ENCODE results near the gene HPD.
"Not testable (repeated sequence)": the region's sequence is repeated elsewhere in the genome, so short reads cannot be mapped to it uniquely, and the experiment has no call there.

HPD gene

GRCh38 chr12:121858662-121859572, at the start of gene HPD:
TSS of gene HPD (minus strand) at chr12:121858859. CDS start at chr12:121858823, 36 bp downstream.
- DNase-seq (ENCODE audit: low spot score): peak; percentile 38

DNA sequence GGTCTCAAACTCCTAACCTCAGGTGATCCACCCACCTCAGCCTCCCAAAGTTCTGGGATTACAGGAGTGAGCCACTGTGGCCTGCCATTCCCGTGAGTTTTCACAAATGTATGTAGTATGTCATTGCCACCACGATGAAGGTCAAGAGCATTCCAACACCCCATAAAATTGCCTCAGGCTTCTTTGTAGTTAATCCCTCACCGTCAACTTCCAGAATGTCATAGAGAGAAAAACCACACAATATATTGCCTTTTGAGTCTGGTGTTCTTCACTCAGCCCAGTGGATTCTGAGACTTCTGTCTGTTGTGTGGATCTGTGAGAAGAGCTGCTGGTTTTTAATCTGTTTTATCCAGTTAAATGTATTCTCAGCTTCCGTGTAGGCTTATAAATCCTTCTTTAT, 47.1 kb upstream of the HPD start:
- peak; percentile 57 for DNase-seq (ENCODE audit: low spot score)

DNA sequence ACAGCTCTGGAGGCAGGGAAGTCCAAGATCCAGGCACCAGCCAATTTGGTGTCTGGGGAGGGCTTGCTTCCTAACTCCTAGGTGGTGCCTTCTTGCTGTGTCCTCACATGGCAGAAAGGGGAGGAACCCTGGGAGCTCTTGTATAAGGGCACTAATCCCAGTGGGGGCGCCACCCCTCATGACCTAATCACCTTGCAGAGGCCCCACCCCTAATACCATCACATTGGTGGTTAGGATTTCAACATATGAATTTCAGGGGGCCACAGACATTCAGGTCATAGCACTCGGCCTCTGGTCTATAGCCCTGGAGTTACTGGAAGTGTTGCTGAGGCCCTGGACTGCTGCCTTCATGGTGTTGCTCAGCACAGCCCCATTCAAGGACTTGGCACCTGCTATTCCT, 44.5 kb upstream of the HPD start:
- DNase-seq (ENCODE audit: low spot score): no peak

DNA sequence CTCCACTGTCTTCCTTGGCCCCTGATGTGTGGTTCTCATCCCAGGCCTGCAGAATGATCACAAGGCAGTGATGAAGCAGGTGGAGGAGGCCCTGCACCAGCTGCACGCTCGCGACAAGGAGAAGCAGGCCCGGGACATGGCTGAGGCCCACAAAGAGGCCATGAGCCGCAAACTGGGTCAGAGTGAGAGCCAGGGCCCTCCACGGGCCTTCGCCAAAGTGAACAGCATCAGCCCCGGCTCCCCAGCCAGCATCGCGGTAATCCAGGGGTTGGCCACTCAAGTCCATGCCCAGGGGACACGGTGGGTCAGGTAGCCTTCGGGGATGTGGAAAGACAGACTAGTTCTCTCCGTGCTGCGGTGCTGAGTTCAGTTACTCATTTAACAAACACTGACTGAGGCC, 40.9 kb upstream of the HPD start:
- no peak for DNase-seq (ENCODE audit: low spot score)

GRCh38 chr12:121898287-121898686, 39.6 kb upstream of the HPD start:
- no peak for DNase-seq (ENCODE audit: low spot score)

DNA sequence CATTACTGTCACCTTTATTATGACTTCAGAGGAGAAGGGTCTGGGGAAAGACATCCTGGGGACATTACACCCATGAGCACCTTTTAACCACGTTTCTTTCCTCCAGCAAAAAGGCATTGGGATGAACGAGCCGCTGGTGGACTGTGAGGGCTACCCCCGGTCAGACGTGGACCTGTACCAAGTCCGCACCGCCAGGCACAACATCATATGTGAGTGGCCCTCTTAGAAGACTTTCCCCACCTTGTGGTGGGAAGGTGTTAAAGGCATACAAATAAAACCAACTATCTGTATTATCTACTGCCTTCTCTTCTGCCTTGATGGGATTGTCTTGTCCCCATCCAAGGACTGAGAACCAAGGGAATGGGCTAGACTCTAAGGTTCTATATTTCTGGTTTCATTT, 36.0 kb upstream of the HPD start:
- no peak for DNase-seq (ENCODE audit: low spot score)

- DNase-seq (ENCODE audit: low spot score): peak; percentile 49
Observed at GRCh38 chr12:121893961-121894460, 35.4 kb upstream of the HPD start.

DNA sequence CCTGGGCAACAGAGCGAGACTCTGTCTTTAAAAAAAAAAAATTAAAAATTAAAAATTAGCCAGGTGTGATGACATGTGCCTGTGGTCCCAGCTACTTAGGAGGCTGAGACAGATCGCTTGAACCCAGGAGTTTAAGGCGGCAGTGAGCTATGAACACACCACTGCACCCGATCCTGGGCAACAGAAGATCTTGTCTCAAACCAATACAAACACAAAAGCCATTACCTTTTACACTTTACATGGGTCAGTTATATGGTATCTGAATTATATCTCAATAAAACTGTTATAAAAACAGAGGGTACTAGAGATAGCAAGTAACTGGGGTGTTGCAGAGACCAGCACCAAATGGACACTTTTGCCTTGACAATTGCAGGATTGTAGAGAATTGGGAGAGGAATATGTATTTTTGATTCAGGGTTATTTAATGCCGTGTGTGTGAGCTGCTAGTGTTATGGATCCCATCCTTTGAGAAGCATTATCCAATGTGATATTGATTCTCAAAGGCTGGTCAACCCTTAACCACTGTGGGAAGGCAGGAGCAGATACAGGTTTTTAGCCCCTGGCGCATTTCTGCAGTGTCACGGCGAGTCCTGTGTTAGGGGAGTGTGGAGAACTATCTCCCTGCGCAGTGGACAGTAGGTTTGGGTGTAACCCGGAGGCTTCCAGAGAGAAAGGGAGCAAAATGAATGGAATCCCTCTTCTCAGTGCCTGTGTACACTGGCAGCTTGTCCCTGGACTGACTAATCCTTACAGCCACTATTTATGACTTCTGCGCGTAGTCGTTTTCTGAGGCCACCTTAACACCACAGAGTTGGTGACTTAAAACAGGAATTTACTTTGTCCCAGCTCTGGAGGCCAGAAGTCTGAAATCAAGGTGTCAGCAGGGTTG, 34.3 kb upstream of the HPD start:
- DNase-seq (ENCODE audit: low spot score): no peak

DNA sequence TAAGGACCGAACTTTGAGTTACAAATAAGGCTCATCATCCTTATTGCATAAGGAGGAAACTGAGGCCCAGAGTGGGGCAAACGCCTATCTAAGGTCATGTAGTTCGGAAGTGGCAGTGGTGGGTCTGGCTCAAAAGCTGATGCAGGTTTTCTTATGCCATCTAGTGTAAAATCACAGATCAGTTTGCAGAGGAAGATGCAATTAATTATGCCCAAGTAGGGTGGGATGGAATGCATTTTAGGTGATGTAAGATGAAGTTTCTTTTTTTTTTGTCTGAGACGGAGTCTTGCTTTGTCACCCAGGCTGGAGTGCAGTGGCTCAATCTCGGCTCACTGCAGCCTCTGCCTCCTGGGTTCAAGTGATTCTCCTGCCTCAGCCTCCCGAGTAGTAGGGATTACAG, 31.0 kb upstream of the HPD start:
- DNase-seq (ENCODE audit: low spot score): not testable (repeated sequence)

GRCh38 chr12:121889274-121889624, 30.6 kb upstream of the HPD start:
- no peak for DNase-seq (ENCODE audit: low spot score)

DNA sequence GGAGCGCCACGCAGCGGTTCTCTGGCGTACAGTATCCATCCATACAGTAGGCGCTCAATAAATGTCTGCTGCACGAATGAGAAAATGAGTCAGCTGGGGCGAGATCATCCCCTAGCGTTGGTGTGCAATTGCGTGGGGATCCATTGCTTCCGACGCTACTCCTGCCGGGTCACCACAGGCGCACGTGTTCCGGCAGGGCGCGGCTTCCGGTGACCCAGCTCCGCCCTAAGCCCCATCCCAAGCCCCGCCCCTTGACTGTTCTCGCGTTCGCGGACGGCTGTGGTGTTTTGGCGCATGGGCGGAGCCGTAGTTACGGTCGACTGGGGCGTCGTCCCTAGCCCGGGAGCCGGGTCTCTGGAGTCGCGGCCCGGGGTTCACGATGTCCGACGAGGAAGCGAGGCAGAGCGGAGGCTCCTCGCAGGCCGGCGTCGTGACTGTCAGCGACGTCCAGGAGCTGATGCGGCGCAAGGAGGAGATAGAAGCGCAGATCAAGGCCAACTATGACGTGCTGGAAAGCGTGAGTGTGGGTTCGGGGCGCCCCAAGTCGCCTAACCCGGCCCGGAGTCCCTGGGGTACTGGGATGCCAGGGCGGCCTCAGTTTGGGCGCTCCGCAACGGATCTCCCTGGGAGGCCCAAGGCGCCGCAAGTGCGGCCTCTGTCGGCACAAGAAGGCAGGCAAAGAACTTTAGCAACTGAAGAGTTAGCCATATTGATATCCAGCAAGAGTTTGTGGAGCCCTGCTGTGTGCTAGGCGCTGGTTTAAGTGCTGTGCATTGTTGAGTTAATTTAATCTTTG, 30.0 kb upstream of the HPD start, which contains the start of gene PSMD9:
PSMD9 (plus strand) TSS at position 313 of the 796 bp plus-strand sequence; CDS start at position 380, 67 bp downstream.
- DNase-seq (ENCODE audit: low spot score): peak; percentile 96

DNA sequence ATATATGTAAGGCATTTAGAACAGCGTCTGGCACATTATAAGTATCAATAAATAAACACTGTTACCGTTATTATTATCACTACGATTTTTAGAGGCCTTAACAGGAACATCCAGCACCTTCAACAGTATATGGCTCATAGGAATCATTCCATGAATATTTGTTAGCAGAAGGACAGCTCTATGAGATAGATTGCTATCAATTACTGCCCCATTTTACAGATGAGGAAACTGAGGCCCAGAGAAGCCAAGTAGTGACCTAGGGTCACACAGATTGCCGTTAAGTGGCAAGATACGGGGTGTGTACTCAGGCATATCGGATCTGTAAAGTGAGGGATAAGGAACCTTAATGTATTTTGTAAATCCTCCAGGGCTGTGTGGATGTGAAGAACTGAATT, 29.4 kb upstream of the HPD start:
- no peak for DNase-seq (ENCODE audit: low spot score)

GRCh38 chr12:121885129-121885528, 26.5 kb upstream of the HPD start:
- DNase-seq (ENCODE audit: low spot score): not testable (repeated sequence)

DNA sequence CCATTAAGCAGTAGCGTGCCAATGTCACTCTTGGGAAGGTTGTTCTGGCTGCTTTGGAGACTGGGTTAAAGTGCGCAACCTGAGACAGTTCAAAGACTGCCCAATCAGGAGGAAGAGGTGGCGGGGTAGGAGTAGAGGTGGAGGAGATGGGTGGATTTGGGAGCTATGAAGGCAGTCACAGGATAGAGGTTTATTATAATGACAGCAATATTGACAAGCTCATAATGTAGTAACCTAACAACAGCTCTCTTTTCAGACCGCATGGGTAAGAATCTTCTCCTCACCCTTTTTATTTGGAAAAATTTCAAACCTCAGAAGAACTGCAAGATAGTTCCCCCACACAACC, 24.6 kb upstream of the HPD start:
- peak; percentile 12 for DNase-seq (ENCODE audit: low spot score)

DNA sequence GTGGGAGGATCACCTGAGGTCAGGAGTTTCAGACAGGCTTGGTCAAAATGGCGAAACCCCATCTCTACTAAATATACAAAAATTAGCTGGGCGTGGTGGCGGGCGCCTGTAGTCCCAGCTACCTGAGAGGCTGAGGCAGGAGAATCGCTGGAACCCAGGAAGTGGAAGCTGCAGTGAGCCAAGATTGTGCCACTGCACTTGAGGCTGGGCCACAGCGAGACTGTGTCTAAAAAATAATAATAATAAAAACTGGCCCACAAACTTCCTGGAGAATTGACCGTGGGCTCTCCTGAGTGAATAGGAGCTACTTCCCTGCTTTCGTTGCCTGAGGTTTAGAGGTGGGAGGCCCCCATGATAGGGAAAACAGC, 17.4 kb upstream of the HPD start:
- DNase-seq (ENCODE audit: low spot score): not testable (repeated sequence)

GRCh38 chr12:121875582-121875981, 16.9 kb upstream of the HPD start:
- no peak for DNase-seq (ENCODE audit: low spot score)

- no peak for DNase-seq (ENCODE audit: low spot score)
Observed at GRCh38 chr12:121874071-121874470, 15.4 kb upstream of the HPD start.

DNA sequence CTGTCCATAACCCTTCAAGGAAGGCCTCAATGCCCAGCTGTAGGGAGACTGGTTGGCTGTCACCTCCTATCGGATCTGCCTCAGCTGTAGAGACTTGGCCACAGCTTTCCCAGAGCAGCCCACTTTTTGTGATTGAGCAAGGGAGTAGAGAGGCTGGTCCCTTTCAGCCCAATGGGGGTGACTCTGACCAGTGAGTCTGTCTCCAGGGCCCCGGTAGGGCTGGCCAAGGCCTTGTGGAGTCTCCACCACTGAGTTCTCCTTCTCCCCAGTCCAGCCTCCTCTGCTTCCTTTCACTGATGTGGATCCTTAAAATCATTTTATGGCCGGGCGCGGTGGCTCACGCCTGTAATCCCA, 14.5 kb upstream of the HPD start:
- no peak for DNase-seq (ENCODE audit: low spot score)

GRCh38 chr12:121872546-121873215, 14.0 kb upstream of the HPD start:
- peak; percentile 6 for DNase-seq (ENCODE audit: low spot score)

- no peak for DNase-seq (ENCODE audit: low spot score)
Observed at GRCh38 chr12:121871467-121871866, 12.8 kb upstream of the HPD start.

DNA sequence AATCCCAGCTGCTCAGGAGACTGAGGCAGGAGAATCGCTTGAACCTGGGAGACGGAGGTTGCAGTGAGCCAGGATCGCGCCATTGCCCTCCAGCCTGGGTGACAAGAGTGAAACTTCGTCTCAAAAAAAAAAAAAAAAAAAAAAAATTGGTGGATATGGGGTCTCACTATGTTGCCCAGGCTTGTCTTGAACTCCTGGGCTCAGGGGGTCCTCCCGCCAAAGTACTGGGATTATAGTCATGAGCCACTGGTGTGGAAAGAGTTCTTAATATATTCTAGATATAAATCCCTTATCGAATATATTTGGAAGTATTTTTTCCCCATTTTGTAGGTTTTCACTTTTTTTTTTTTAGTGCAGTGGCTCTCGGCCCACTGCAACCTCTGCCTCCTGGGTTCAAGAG, 10.6 kb upstream of the HPD start:
- not testable (repeated sequence) for DNase-seq (ENCODE audit: low spot score)

GRCh38 chr12:121866331-121866730, 7.7 kb upstream of the HPD start:
- no peak for DNase-seq (ENCODE audit: low spot score)
